HFFc6 (cell line): Measurements from ENCODE around the gene NDUFS2. TPM values are rescaled to one million over a fixed set of nuclear protein-coding genes. Genes with fewer than 3 reads are reported as not detected.

Experiments used
- microRNA-seq: library from miRNA; unstranded; fragments of <30 nt; microRNA quantifications from one replicate; pipeline ENCODE4, GENCODE V29; 2019
- total RNA-seq, 6 experiments: library from RNA; stranded (reverse); fragmentation: NEBNext Ultra II Directional; extraction: Animal tissue kit (Norgen Biotek cat#: 25700); gene quantifications; 2 replicates in 1 of 6; 3 replicates in 5 of 6; pipeline ENCODE4 v1.2.3, GENCODE V29; 2021

The NDUFS2 gene
- total RNA-seq, 6 experiments from 2014 or later = 81.5 to 90.8 (median 85.8) TPM

Small RNA genes within 50 kb of the gene (microRNA-seq; reads per million reads assigned to microRNA genes)
- not detected for gene MIR5187

Other genes starting within 250 kb of the NDUFS2 start
- gene ITLN2, start 247.6 kb upstream of the NDUFS2 start, total RNA-seq = not detected
- gene F11R, start 181.2 kb upstream of the NDUFS2 start, total RNA-seq = under 1 TPM in 4 of 6 experiments, not detected in 2; 0.05 to 0.38 (median 0.14) TPM
- not detected for gene TSTD1, start 163.4 kb upstream of the NDUFS2 start, total RNA-seq
- 10 to 100 TPM; 31.2 to 38.0 (median 33.4) TPM for gene USF1, start 156.4 kb upstream of the NDUFS2 start, total RNA-seq
- gene ARHGAP30, start 132.5 kb upstream of the NDUFS2 start, total RNA-seq = not detected
- gene NECTIN4, start 112.8 kb upstream of the NDUFS2 start, total RNA-seq = under 1 TPM in 2 of 6 experiments, not detected in 4; 0.09 to 0.14 TPM
- gene KLHDC9, start 104.0 kb upstream of the NDUFS2 start, total RNA-seq = 1 to 10 TPM; 1.3 to 2.7 (median 2.1) TPM
- gene PFDN2, start 84.3 kb upstream of the NDUFS2 start, total RNA-seq = 100 to 1,000 TPM in 2 of 6 experiments, 10 to 100 TPM in 4; 77.4 to 114 (median 92.8) TPM
- gene NIT1, start 84.3 kb upstream of the NDUFS2 start, total RNA-seq = 10 to 100 TPM; 26.2 to 35.1 (median 32.5) TPM
- gene DEDD, start 69.7 kb upstream of the NDUFS2 start, total RNA-seq = 10 to 100 TPM; 29.8 to 39.2 (median 36.0) TPM
- gene UFC1, start 48.4 kb upstream of the NDUFS2 start, total RNA-seq = 10 to 100 TPM; 83.8 to 92.6 (median 85.1) TPM
- gene USP21, start 42.9 kb upstream of the NDUFS2 start, total RNA-seq = 10 to 100 TPM; 16.6 to 18.9 (median 17.2) TPM
- 10 to 100 TPM; 11.8 to 15.2 (median 13.5) TPM for gene PPOX, start 35.9 kb upstream of the NDUFS2 start, total RNA-seq
- gene B4GALT3, start 24.9 kb upstream of the NDUFS2 start, total RNA-seq = 10 to 100 TPM; 31.0 to 38.2 (median 35.4) TPM
- gene ADAMTS4, start 3.3 kb upstream of the NDUFS2 start, total RNA-seq = 1 to 10 TPM; 3.4 to 8.3 (median 6.5) TPM
- 1 to 10 TPM in 1 of 6 experiments, under 1 TPM in 4, not detected in 1; 0.33 to 1.0 (median 0.53) TPM for gene FCER1G, start 12.9 kb downstream of the NDUFS2 start, total RNA-seq
- gene APOA2, start 21.3 kb downstream of the NDUFS2 start, total RNA-seq = not detected
- 10 to 100 TPM in 5 of 6 experiments, 1 to 10 TPM in 1; 9.8 to 13.6 (median 10.6) TPM for gene TOMM40L, start 23.7 kb downstream of the NDUFS2 start, total RNA-seq
- gene NR1I3, start 35.8 kb downstream of the NDUFS2 start, total RNA-seq = not detected
- gene PCP4L1, start 56.4 kb downstream of the NDUFS2 start, total RNA-seq = not detected
- gene MPZ, start 107.6 kb downstream of the NDUFS2 start, total RNA-seq = 1 to 10 TPM in 1 of 6 experiments, under 1 TPM in 5; 0.28 to 1.1 (median 0.64) TPM
- gene SDHC, start 112.0 kb downstream of the NDUFS2 start, total RNA-seq = 100 to 1,000 TPM; 237 to 285 (median 247) TPM
- gene CFAP126, start 165.5 kb downstream of the NDUFS2 start, total RNA-seq = not detected